Measurements from ENCODE around the gene PSAT1.

DNA sequence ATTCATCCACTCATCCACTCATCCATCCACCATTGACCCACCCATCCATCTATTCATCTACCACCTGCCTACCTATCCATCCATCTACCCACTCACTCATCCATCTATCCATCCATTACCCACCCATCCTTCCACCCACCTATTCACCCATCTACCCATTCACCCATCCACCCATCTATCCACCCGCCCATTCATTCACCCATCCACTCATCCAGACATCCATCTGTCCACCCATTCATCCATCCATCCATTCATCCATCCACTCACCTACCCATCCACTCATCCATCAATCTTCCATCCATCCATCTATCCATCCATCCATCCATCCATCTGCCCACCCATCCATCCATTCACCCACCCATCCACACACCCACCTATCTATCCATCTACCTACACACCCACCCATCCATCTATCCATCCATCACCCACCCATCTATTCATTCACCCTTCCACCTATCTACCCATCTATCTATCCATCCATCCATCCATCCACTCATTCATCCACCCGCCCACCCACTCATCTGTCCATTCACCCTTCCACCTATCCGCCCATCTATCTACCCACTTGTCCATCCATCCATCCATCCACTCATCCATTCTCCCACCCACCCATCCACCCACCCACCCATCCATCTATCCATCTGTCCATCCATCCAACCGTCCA is 23.2 kb downstream of the PSAT1 start:
- TF ChIP-seq CTCF (conservative IDR thresholded peaks at IDR 0.05; ENCODE audit: low read depth, low read length) (no peak), MXI1 (IDR thresholded peaks at IDR 0.05; ENCODE audit: borderline replicate concordance, low read depth, low read length) (no peak), POLR2A (IDR thresholded peaks at IDR 0.05; ENCODE audit: low read depth, low read length) (no peak), SMC3 (IDR thresholded peaks at IDR 0.05; ENCODE audit: low read depth, low read length) (no peak), USF2 (IDR thresholded peaks at IDR 0.05; ENCODE audit: low read depth, low read length) (no peak), ELK1 (IDR thresholded peaks at IDR 0.05; ENCODE audit: borderline replicate concordance, low read depth, low read length) (no peak), CEBPB (IDR thresholded peaks at IDR 0.05; ENCODE audit: low read depth, low read length) (no peak), RFX5 (IDR thresholded peaks at IDR 0.05; ENCODE audit: low read depth, low read length) (no peak), MAZ (IDR thresholded peaks at IDR 0.05; ENCODE audit: borderline replicate concordance, low read depth, low read length) (no peak), FOS (IDR thresholded peaks at IDR 0.05; ENCODE audit: low read depth, low read length) (no peak), CHD1 (IDR thresholded peaks at IDR 0.05; ENCODE audit: low read depth, low read length) (no peak)

Measured in IMR-90 (cell line).